HepG2 (cell line): ENCODE results near the gene TRAPPC4.

ENCODE experiments used
- GATAD2A ChIP-seq: IDR thresholded peaks from 2 replicates; pipeline ENCODE4 v1.6.1; 2016
- MTA1 ChIP-seq: sonication (generic); formaldehyde crosslinking; IDR thresholded peaks from 2 replicates; pipeline ENCODE4 v1.4.0; 2020; ENCODE audit warnings: missing genetic modification reagents, mild to moderate bottlenecking, borderline replicate concordance
- ZBTB34 ChIP-seq: sonication (generic); formaldehyde crosslinking; IDR thresholded peaks from 2 replicates; pipeline ENCODE4 v1.8.0; 2022; ENCODE audit warnings: mild to moderate bottlenecking, missing genetic modification reagents
- TF ChIP-seq, protein P1 (sequence below): sonication (generic); formaldehyde crosslinking; IDR thresholded peaks from 2 replicates; pipeline ENCODE4 v1.4.0; 2020; ENCODE audit warnings: mild to moderate bottlenecking, low read depth, missing genetic modification reagents
- TF ChIP-seq, protein P2 (sequence below): IDR thresholded peaks from 2 replicates; pipeline ENCODE4 v1.6.1; 2012; ENCODE audit warnings: inconsistent platforms

DNA sequence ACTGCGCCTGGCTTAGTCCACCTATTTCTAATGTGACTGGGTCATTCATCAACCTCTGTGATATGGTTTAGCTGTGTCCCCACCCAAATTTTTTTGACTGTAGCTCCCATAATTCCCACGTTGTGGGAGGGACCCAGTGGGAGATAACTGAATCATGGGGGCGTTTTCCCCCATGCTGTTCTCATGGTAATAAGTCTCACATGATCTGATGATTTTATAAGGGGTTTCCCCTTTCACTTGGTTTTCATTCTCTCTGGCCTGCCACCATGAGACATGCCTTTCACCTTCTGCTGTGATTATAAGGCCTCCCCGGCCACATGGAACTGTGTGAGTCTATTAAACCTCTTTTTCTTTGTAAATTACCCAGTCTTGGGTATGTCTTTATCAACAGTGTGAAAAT is 11.9 kb upstream of the TRAPPC4 start:
- no peak for TF ChIP-seq GATAD2A (CRISPR knock-in tag)
- TF ChIP-seq, protein P1, sequence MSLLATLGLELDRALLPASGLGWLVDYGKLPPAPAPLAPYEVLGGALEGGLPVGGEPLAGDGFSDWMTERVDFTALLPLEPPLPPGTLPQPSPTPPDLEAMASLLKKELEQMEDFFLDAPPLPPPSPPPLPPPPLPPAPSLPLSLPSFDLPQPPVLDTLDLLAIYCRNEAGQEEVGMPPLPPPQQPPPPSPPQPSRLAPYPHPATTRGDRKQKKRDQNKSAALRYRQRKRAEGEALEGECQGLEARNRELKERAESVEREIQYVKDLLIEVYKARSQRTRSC (CRISPR knock-in tag), result no peak
- TF ChIP-seq, protein P2, sequence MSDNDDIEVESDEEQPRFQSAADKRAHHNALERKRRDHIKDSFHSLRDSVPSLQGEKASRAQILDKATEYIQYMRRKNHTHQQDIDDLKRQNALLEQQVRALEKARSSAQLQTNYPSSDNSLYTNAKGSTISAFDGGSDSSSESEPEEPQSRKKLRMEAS, result no peak
- no peak for TF ChIP-seq MTA1 (CRISPR knock-in tag)
- no peak for TF ChIP-seq ZBTB34 (CRISPR knock-in tag)
